Heart left ventricle (tissue), 16 donors: ENCODE measurements around the gene CORO6. TPM values are rescaled to one million over a fixed set of nuclear protein-coding genes. Genes with fewer than 3 reads are reported as not detected.

Experiments
- ATAC-seq, 4 donors: fragments of 200-7000 bp; cut with Tn5 transposase; one replicate each; pipeline ENCODE4 v1.9.1; 2020 to 2022; ENCODE audit warnings: moderate library complexity in 4 of 4, mild to moderate bottlenecking in 3 of 4, moderate number of reproducible peaks in 1 of 4
- DNase-seq, 5 donors: peaks; one replicate each; pipeline ENCODE4 v3.0.0-alpha.2; 2020
- H3K27ac ChIP-seq, 12 donors: fragments of 200-600 bp; sonication (generic) in 4 of 12; one replicate each; pipeline versions ENCODE4 v1.5.0 to v1.8.0; 2016 to 2022; ENCODE audit warnings: mild to moderate bottlenecking in 2 of 12
- H3K27me3 ChIP-seq, 9 donors: fragments of 200-600 bp; sonication (generic) in 2 of 9; one replicate each; pipeline versions ENCODE4 v1.5.1 to v1.8.0; 2016 to 2022; ENCODE audit warnings: mild to moderate bottlenecking in 3 of 9
- H3K36me3 ChIP-seq, 9 donors: fragments of 200-600 bp; sonication (generic) in 2 of 9; one replicate each; pipeline versions ENCODE4 v1.5.0 to v1.8.0; 2018 to 2022; ENCODE audit warnings: mild to moderate bottlenecking in 2 of 9
- H3K4me1 ChIP-seq, 12 donors: fragments of 200-600 bp; sonication (generic) in 4 of 12; one replicate each; pipeline versions ENCODE4 v1.5.0 to v1.8.0; 2016 to 2022; ENCODE audit warnings: mild to moderate bottlenecking in 3 of 12
- H3K4me3 ChIP-seq, 12 donors: fragments of 200-600 bp; sonication (generic) in 4 of 12; one replicate each; pipeline versions ENCODE4 v1.5.0 to v1.8.0; 2017 to 2022; ENCODE audit warnings: mild to moderate bottlenecking in 9 of 12, moderate library complexity in 4 of 12
- H3K9me3 ChIP-seq, 12 donors: fragments of 200-600 bp; sonication (generic) in 4 of 12; one replicate each; pipeline versions ENCODE4 v1.5.0 to v1.8.0; 2016 to 2022; ENCODE audit warnings: mild to moderate bottlenecking in 1 of 12
- CTCF ChIP-seq, 12 donors: fragments of 200-600 bp; sonication (generic) in 4 of 12; IDR thresholded peaks; one replicate each; pipeline versions ENCODE4 v1.5.0 to v1.8.0; 2018 to 2022; ENCODE audit warnings: antibody characterized with exemption in 12 of 12, mild to moderate bottlenecking in 5 of 12
- POLR2A ChIP-seq, 2 donors: fragments of 450-650 bp; IDR thresholded peaks; one replicate each; pipeline ENCODE4 v1.6.1; 2017; ENCODE audit warnings: antibody characterized with exemption in 2 of 2, mild to moderate bottlenecking in 2 of 2, moderate library complexity in 2 of 2
- WGBS, 4 donors: extraction: QIAGEN DNeasy Blood & Tissue Kit in 2 of 4; methylation state at CpG; one replicate each; pipeline versions ENCODE4 v1.1.5 to v1.1.7; 2013 to 2018; 5-methylcytosine and 5-hydroxymethylcytosine counted together
- intact Hi-C, 10 donors: fragments of 100-400 bp; cut with DNase I; formaldehyde crosslinking; loops; one replicate each; pipeline versions ENCODE4 v1.11.1 to v1.14.2; 2022
- polyA plus RNA-seq, 2 donors: library from polyadenylated mRNA; stranded (reverse); fragments of 200-250 nt; gene quantifications; one replicate each; pipeline ENCODE4 v1.2.3, GENCODE V29; 2013
- total RNA-seq, 9 donors: library from RNA; depleted of rRNA in 2 of 9; stranded (reverse); fragments of >200 nt in 2 of 9; fragmentation: NEBNext Ultra II Directional in 3 of 9; extraction: Animal tissue kit (Norgen Biotek cat#: 25700) in 3 of 9; gene quantifications; one replicate each; pipeline versions ENCODE4 v1.1.0 to v1.2.4, GENCODE V29; 2016 to 2023
- donor health status: ischemic (EF 13 %, LVEDD 7.1; RV severe dilation, severe dysfunction).
- donor health status: healthy with polysubstance abuse.
- donor health status: DM: no; HTN: yes; CAD: no.
- donor health status: DM: no; HTN: no; CAD: no.
- donor health status: ischemic (EF 25% LVEDD 6.9; RV normal size, moderate dysfunction).
- donor health status: ischemic (EF 25% LVEDD 5.7; RV mildly dilated, moderate dysfunction).
- donor health status: healthy.
- donor health status: DM: yes; HTN: yes; CAD: no.
- donor health status: ischemic (EF 35%, LVEDD 5.7; RV mildly dilated, moderate dysfunction).
- donor health status: nonischemic (EF 11% LVEDD 7.7; RV severe dilation, severe dysfunction).
- donor health status: DM: yes; HTN: yes; CAD: no.
- donor health status: PGD.
- donor health status: ischemic (EF 29% LVEDD 5.4; RV normal size, mild dysfunction).
- donor health status: nonischemic (EF 23%, LVEDD 6.1; RV moderate dilation, normal function).

Gene CORO6
- total and polyA plus RNA-seq, 11 donors: 50.7 to 115 (median 95.5) TPM

GRCh38 chr17:29597361-29598172 is 25.1 kb downstream of the CORO6 start:
- ATAC-seq: no peak
- Histone ChIP-seq H3K4me1 (peaks cover 0 to 50% (median 24%) of the 10 kb centered on the region in 12 donors), H3K36me3 (no peaks in the 10 kb centered on the region), H3K27me3 (no peaks in the 10 kb centered on the region), H3K4me3 (no peak overlapping the region), H3K9me3 (no peaks in the 10 kb centered on the region), H3K27ac (peak overlapping the region in 2 of 12 donors; percentile 5 to 35)
- DNase-seq: peak in 2 of 5 donors; percentile 25 to 29
- intact Hi-C loops: no loop called here
- no peak for TF ChIP-seq CTCF (IDR thresholded peaks at IDR 0.05)
- no peak for TF ChIP-seq POLR2A (IDR thresholded peaks at IDR 0.05)
- WGBS, 4 donors: 60 to 71% (median 66%) methylated on average over 7 to 13 of the region's 13 CpGs

- DNase-seq (peak; percentile 42 to 60 (median 57)), ATAC-seq (peak in 3 of 4 donors; percentile 25 to 68 (median 36))
- Histone ChIP-seq H3K27me3 (no peaks in the 10 kb centered on the region), H3K4me3 (no peak overlapping the region), H3K36me3 (no peaks in the 10 kb centered on the region), H3K27ac (peak overlapping the region in 6 of 12 donors; percentile 5 to 42 (median 19)), H3K9me3 (no peaks in the 10 kb centered on the region), H3K4me1 (peaks cover 0 to 57% (median 32%) of the 10 kb centered on the region in 12 donors)
- 56 to 68% (median 65%) methylated on average over 9 of the region's 9 CpGs for WGBS, 4 donors
- no peak for TF ChIP-seq POLR2A (IDR thresholded peaks at IDR 0.05)
- intact Hi-C loops: no loop called here
These were observed 25.9 kb downstream of the CORO6 start for GRCh38 chr17:29596811-29597210.

- WGBS, 4 donors: 67 to 81% (median 77%) methylated on average over 10 to 12 of the region's 12 CpGs
- no peaks in the 10 kb centered on the region for H3K9me3 ChIP-seq
- H3K36me3 ChIP-seq: no peaks in the 10 kb centered on the region
- peaks cover 0 to 64% (median 37%) of the 10 kb centered on the region in 12 donors for H3K4me1 ChIP-seq
- H3K27me3 ChIP-seq: no peaks in the 10 kb centered on the region
- intact Hi-C loops: no loop called here
- DNase-seq: peak in 3 of 5 donors; percentile 18 to 63 (median 22)
- H3K4me3 ChIP-seq: no peak overlapping the region
- ATAC-seq: no peak
- TF ChIP-seq POLR2A (IDR thresholded peaks at IDR 0.05) (no peak), CTCF (IDR thresholded peaks at IDR 0.05) (no peak)
- H3K27ac ChIP-seq: peak overlapping the region in 5 of 12 donors; percentile 10 to 42 (median 24)
These were observed 26.6 kb downstream of the CORO6 start for GRCh38 chr17:29595943-29596774.

GRCh38 chr17:29595107-29595942 is 27.4 kb downstream of the CORO6 start:
- Histone ChIP-seq H3K4me3 (no peak overlapping the region), H3K9me3 (no peaks in the 10 kb centered on the region), H3K4me1 (peaks cover 5 to 72% (median 46%) of the 10 kb centered on the region in 12 donors), H3K27me3 (no peaks in the 10 kb centered on the region), H3K27ac (no peak overlapping the region), H3K36me3 (no peaks in the 10 kb centered on the region)
- intact Hi-C loops: no loop called here
- ATAC-seq: no peak
- 76 to 90% (median 82%) methylated on average over 4 to 7 of the region's 7 CpGs for WGBS, 4 donors
- TF ChIP-seq CTCF (IDR thresholded peaks at IDR 0.05): no peak
- TF ChIP-seq POLR2A (IDR thresholded peaks at IDR 0.05): no peak
- peak in 3 of 5 donors; percentile 7 to 24 (median 18) for DNase-seq
